MM.1S (cell line): ENCODE data around the gene TKTL1.

Experiments
- DNase-seq: peaks from one replicate; pipeline ENCODE4 v3.0.0-alpha.2; 2015
- H2AFZ ChIP-seq: fragments of 300-600 bp; sonication (generic); 2 replicates; pipeline ENCODE4 v1.6.0; 2016; ENCODE audit warnings: antibody characterized with exemption, low read length
- H3F3A ChIP-seq: fragments of 300-600 bp; sonication (generic); 2 replicates; pipeline ENCODE4 v1.6.1; 2016; ENCODE audit warnings: mild to moderate bottlenecking, antibody characterized with exemption, low read length, moderate library complexity, mixed read lengths; ENCODE audit not compliant: insufficient read depth
- H3K27ac ChIP-seq: fragments of 300-600 bp; sonication (generic); 2 replicates; pipeline ENCODE4 v1.5.1; 2016; ENCODE audit warnings: mild to moderate bottlenecking, low read length
- H3K27me3 ChIP-seq: fragments of 300-600 bp; sonication (generic); replicated peaks from 2 replicates; pipeline ENCODE4 v1.6.0; 2016; ENCODE audit warnings: low read length; ENCODE audit not compliant: insufficient read depth
- H3K36me3 ChIP-seq: fragments of 300-600 bp; sonication (generic); replicated peaks from 2 replicates; pipeline ENCODE4 v1.6.1; 2016; ENCODE audit warnings: mild to moderate bottlenecking, low read length, mixed read lengths; ENCODE audit not compliant: insufficient read depth
- H3K4me1 ChIP-seq: fragments of 300-600 bp; sonication (generic); 2 replicates; pipeline ENCODE4 v1.6.1; 2016; ENCODE audit warnings: low read length, mixed read lengths
- H3K4me2 ChIP-seq: fragments of 300-600 bp; sonication (generic); 2 replicates; pipeline ENCODE4 v1.6.0; 2016; ENCODE audit warnings: low read depth, low read length
- H3K4me3 ChIP-seq: fragments of 300-600 bp; sonication (generic); 2 replicates; pipeline ENCODE4 v1.5.1; 2016; ENCODE audit warnings: low read length, mixed read lengths
- H3K79me2 ChIP-seq: fragments of 300-600 bp; sonication (generic); 2 replicates; pipeline ENCODE4 v1.6.1; 2016; ENCODE audit warnings: mixed run types, low read length, mixed read lengths
- H3K9ac ChIP-seq: fragments of 300-600 bp; sonication (generic); 2 replicates; pipeline ENCODE4 v1.6.1; 2016; ENCODE audit warnings: low read length, mixed read lengths
- H3K9me2 ChIP-seq: fragments of 300-600 bp; sonication (generic); replicated peaks from 2 replicates; pipeline ENCODE4 v1.6.1; 2016; ENCODE audit warnings: mild to moderate bottlenecking, low read length, mixed read lengths; ENCODE audit not compliant: insufficient read depth
- H3K9me3 ChIP-seq: fragments of 300-600 bp; sonication (generic); replicated peaks from 2 replicates; pipeline ENCODE4 v1.6.1; 2016; ENCODE audit warnings: mild to moderate bottlenecking, low read length, mixed read lengths; ENCODE audit not compliant: insufficient read depth
- H4K20me1 ChIP-seq: fragments of 300-600 bp; sonication (generic); 2 replicates; pipeline ENCODE4 v1.6.1; 2016; ENCODE audit warnings: mild to moderate bottlenecking, low read length, moderate library complexity, mixed read lengths; ENCODE audit not compliant: insufficient read depth
- CTCF ChIP-seq: fragments of 300-600 bp; sonication (generic); IDR thresholded peaks from 2 replicates; pipeline ENCODE4 v1.5.1; 2016; ENCODE audit warnings: antibody characterized with exemption, low read length, mixed read lengths
- EZH2 ChIP-seq: fragments of 300-600 bp; sonication (generic); optimal IDR thresholded peaks from 2 replicates; pipeline ENCODE3; 2017; ENCODE audit warnings: low read depth, mild to moderate bottlenecking, antibody characterized with exemption, low read length, mixed read lengths
- EZH2phosphoT487 ChIP-seq: fragments of 300-600 bp; sonication (generic); IDR thresholded peaks from 2 replicates; pipeline ENCODE4 v1.6.1; 2018; ENCODE audit warnings: antibody characterized with exemption, low read length

The TKTL1 gene

GRCh38 chrX:154371017-154371788, 75.6 kb downstream of the TKTL1 start:
- DNase-seq: peak; percentile 94
- Histone ChIP-seq H3F3A (no peaks in the 10 kb centered on the region), H3K36me3 (no peaks in the 10 kb centered on the region), H3K27me3 (no peaks in the 10 kb centered on the region), H3K79me2 (peaks cover 36% of the 10 kb centered on the region), H3K4me1 (peaks cover 11% of the 10 kb centered on the region; the same call in 1 of the 2 replicates), H3K4me2 (peak overlapping the region; percentile 53; the same call in 1 of the 2 replicates), H2AFZ (0 out of 2 replicates have a peak overlapping the region, but pooled peaks have one; percentile 38), H3K27ac (no peak overlapping the region), H3K9me3 (no peaks in the 10 kb centered on the region), H3K9ac (peak overlapping the region; percentile 50), H3K9me2 (no peaks in the 10 kb centered on the region), H3K4me3 (peak overlapping the region; percentile 73), H4K20me1 (no peaks in the 10 kb centered on the region)
- TF ChIP-seq EZH2phosphoT487: no peak

GRCh38 chrX:154371789-154372300, 76.2 kb downstream of the TKTL1 start:
- Histone ChIP-seq H3K36me3 (no peaks in the 10 kb centered on the region), H3K27me3 (no peaks in the 10 kb centered on the region), H2AFZ (0 out of 2 replicates have a peak overlapping the region, but pooled peaks have one; percentile 38), H3K79me2 (peaks cover 36% of the 10 kb centered on the region), H4K20me1 (no peaks in the 10 kb centered on the region), H3K9ac (no peak overlapping the region; the same call in 1 of the 2 replicates), H3K4me2 (peak overlapping the region; percentile 52; the same call in 1 of the 2 replicates), H3K9me3 (no peaks in the 10 kb centered on the region), H3K27ac (no peak overlapping the region), H3K4me3 (peak overlapping the region; percentile 49; the same call in 1 of the 2 replicates), H3K9me2 (no peaks in the 10 kb centered on the region), H3K4me1 (peaks cover 11% of the 10 kb centered on the region; the same call in 1 of the 2 replicates), H3F3A (no peaks in the 10 kb centered on the region)
- TF ChIP-seq EZH2 (no peak), EZH2phosphoT487 (no peak), CTCF (no peak)
- no peak for DNase-seq

GRCh38 chrX:154372612-154373022, 77.0 kb downstream of the TKTL1 start:
- Histone ChIP-seq H3K79me2 (peaks cover 30% of the 10 kb centered on the region), H3K27ac (no peak overlapping the region), H3K9me2 (no peaks in the 10 kb centered on the region), H2AFZ (no peak overlapping the region), H3K4me3 (no peak overlapping the region), H4K20me1 (no peaks in the 10 kb centered on the region), H3F3A (no peaks in the 10 kb centered on the region), H3K27me3 (no peaks in the 10 kb centered on the region), H3K4me1 (peaks cover 11% of the 10 kb centered on the region; the same call in 1 of the 2 replicates), H3K9me3 (no peaks in the 10 kb centered on the region), H3K36me3 (no peaks in the 10 kb centered on the region), H3K9ac (no peak overlapping the region), H3K4me2 (no peak overlapping the region)
- no peak for TF ChIP-seq EZH2phosphoT487
- TF ChIP-seq CTCF: no peak
- no peak for TF ChIP-seq EZH2
- no peak for DNase-seq
